GM19035 (cell line): ENCODE results near the gene SLC17A9.

ENCODE experiments used
- ATAC-seq: cut with Tn5 transposase; IDR thresholded peaks from one replicate; pipeline ENCODE4 v1.9.1; 2021; ENCODE audit not compliant: unreplicated experiment

Gene SLC17A9

DNA sequence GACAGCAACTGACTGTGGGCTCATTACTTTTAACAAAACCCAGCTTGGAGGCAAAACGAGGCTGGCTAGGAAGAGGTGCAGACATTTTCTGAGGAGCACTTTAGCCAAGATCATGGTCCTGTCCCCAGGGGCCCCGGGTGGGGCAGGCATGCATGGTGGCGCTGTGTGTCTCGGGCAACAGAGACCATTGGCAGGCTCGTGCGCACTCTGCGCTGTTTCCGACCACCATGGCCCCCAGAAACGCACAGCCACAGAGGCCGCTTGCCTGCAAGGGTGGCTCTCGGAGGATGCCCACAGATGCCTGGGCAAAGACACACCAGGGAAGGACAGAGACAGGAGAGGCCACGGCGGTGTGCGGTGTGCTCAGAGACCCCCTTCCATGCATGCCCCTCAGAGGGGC lies 47.5 kb downstream of the SLC17A9 start:
- no peak for ATAC-seq

DNA sequence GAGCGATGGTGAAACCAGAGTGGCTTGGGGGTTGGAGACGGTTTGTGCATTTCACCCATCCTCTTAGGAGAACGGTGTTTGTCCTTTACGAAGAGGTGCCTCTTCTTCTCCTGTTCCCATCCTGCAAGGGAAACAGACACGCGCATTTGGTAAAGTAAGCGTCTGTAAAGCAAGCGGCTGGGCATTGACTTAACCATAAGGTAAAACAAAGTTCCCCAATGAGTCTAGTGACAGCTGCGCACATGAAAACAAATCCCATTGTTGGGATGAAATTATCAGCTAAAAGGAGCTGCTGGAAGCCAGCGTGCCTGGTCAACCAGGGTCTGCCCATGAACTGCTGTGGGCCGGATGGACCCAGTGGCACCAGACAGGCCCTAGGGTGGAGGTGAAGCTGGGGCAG lies 48.4 kb downstream of the SLC17A9 start:
- no peak for ATAC-seq

DNA sequence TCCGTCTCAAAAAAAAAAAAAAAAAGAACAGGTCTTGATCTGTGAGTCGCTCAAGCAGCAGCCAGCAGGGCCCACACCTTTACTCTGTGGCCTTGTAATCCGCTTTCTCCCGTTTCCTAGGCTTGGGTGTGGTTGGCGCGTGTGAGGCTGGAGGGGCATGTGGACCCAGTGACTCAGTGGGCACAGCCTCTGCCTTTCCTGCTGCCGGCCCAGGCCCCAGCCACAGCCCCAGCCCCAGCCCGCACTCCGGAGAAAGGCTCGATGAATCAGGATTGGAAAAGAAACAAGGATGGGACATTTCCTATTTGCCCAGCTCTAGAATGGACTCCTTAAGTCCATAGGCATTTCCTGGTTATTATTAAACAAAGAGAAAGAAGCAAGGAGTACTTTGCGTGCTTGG lies 50.0 kb downstream of the SLC17A9 start:
- no peak for ATAC-seq

DNA sequence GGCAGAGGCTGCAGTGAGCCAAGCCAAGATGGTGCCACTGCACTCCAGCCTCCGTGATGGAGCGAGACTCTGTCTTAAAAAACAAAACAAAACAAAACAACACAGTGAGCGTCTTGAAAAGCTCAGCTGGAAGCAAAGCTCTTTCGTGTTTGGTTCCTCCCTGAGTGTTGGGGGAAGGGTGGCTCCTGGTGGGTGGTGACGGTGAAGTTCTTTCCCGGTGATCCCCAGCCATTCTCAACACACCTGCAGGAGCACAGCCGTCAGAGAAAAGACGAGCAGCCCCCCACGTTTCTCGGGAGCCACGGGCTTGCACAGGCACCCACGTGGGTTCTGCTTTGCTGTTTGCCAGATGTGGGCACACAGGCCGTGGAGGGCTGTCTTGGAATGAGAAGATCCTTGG lies 51.0 kb downstream of the SLC17A9 start:
- no peak for ATAC-seq

DNA sequence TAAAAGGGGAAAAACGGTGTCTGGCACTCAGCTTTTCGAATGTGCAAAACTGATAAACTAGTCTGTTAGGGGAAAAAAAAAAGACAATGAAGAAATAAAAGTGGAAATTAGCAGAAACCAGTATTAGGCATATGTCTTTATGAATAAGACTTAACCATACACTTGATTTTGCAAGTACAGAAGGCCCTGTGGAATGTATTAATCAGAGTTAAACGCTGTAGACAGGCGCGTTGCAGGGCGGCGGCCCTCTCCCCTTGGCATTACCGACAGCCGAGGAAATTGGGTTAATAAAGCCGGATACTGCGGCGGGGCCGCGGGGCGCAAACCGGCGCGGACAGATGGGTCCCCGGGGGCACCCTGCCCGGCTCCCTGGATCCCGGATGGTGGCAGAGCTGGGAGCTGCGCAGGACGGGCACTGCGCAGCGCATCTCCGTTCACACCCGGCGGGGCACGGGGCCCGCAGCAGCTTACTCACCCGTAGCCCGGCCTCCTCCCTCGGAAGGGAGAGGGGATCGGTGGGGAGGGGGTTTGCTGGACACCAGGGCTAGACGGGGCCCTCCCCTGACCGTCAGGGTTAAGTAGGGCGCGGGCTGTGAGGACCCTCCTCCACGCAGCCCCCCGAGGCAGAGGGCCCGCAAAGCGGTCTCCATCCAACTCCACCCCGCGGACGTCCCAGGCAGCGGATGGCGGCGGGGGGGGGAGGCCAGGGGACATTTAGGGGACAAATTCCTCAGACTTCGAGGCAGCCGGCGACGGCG lies 52.3 kb downstream of the SLC17A9 start:
- ATAC-seq: no peak

DNA sequence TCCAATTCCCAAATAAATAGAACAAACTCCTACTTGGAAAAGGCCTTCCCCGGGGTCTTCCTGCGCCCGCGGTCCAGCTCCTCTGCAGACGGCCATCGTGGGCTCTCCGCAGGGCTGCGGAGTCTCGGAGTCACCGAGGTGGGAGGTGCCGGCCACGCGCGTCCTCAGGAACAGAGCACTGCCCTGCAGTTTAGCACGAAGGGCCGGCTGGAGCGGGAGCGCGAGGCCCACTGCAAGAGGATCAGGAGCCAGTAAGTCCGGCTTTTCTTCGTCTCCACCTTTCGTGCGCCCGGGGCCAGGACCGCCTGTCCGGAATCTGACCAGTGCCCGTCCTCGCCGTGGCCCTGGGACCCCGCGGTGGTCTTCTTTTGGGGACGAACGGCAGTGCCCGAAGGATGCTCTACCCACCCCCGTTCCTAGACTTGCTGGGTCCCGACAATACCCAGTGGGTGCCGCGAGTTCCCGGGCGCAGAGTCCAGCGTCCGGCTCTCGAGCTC lies 52.9 kb downstream of the SLC17A9 start:
- ATAC-seq: no peak

DNA sequence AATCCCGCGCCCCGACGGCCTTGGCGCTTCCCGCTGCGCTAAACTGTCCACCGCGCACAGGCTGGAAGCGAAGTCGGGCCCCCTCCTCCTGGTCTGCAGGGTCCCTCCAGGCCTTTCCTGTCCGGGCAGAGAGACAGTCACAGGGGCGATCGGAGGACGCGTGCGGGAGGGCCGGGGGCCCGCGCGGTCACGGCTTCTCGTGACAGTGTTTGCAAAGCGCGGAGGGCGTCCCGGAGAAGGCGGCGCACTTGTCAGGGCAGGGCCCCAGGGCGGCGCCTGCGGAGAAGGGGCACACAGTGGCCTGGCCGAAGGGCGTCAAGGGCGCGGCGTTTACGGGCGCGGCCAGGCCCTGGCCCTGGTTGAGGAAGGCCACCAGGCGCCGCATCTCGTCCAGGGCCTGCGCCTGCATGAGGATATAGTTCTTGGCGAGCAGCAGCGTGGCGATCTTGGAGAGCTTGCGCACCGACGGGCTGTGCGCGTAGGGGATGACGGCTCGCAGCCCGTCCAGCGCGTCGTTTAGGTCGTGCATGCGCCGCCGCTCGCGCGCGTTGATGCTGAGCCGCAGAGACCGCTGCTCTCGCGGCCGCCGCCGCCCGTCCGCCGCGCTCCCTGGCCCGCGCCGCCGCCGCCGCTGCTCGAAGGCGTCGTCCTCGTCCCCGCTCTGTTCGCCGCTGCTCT lies 53.5 kb downstream of the SLC17A9 start:
- no peak for ATAC-seq

DNA sequence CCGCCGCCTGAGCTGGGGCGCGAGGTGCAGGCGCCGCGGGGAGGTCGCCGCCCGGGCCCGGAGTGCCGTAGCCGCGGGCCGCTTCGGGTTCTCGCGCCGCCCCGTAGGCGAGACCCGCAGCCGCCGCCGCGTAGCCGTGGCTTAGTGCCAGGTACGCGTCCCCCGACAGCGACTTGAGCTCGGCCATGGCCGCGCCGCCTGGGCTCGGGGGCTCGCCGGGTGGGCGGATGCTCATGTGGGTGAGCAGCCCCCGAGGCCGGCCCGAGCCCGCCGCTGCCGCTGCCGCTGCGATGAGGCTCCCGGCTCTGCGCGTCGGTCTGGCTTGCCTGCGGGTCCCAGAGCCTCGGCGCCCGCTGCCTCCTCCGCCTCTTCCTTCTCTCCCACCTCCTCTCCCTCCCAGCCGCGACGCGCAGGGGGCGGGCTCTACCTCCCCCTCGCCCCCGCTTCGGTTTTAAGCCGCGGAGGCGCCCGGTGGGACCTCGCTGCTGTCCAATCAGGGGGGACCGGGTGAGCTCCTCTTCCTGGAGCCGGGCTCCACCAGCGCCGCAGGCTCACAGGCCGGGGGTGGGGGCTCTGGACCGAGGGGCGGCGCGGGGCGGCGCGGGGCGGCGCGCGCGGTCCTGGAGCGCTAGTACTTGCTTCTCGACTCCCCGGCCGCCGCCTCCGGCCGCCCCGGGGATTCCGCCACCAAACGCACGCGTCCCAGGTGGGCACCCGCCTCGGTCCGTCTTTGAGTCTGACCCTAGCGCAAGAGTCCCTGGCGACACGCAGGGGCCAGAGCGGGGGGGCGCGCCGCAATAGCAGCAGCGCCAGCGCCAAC lies 54.2 kb downstream of the SLC17A9 start, which contains the start of gene BHLHE23:
Gene BHLHE23 (minus strand): TSS at position 425 of the 820 bp plus-strand sequence. CDS start 190 bp downstream, at position 235.
- ATAC-seq: no peak

DNA sequence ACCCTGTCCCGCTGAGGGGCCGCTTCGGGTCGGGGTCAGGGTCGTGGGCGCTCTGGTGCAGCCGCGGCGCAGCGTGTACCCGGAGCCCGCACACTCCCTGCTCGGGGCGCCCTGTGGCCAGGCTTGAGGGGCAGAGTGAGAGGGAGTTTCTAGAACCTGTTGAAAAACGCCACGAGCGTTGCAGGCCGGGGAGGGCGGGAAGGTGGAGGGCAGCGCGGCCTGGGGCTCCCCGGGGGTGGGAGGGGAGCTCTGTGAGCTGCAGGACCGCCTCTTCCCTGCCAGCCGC lies 54.8 kb downstream of the SLC17A9 start:
- ATAC-seq: no peak

DNA sequence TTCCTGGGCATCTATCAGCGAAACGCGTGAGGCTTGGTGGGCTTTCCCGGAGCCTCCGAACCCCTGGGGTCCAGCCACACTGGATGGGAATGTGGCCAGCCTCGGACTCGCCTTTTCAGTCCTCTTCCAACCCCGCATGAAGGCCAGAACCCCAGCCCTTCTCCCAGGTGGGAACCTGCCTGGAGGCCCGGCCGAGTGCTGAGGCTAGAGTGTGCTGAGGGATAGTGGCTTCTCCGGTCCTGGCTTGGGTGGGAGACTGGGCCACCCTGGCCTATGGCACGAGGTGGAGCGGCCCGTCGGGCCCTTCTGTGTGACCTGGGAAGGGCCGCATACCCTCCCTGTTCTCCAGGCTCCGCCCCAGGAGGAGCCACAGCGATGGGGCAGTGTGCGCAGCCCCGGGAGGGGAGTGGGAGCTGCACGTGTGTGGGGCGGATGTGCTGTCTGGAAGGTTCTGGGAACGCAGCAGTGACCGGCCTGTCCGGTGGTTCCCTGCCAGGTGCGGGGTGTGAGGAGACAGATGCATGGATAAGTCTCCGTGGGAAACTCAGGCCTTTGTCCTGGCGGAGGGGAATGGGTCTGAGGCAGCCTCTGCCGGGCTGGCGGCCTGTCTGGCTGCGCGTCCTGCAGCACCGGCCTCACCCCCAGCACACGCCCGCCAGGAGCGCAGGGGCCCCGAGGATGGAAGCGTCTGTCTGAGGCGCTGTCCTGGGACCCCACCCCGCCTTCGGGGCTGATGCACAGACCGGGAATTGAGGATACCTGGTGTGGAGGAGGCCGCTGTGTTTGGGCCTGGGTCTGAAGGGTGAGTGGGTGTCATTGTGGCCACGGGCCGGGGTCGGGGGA lies 55.4 kb downstream of the SLC17A9 start:
- ATAC-seq: no peak

DNA sequence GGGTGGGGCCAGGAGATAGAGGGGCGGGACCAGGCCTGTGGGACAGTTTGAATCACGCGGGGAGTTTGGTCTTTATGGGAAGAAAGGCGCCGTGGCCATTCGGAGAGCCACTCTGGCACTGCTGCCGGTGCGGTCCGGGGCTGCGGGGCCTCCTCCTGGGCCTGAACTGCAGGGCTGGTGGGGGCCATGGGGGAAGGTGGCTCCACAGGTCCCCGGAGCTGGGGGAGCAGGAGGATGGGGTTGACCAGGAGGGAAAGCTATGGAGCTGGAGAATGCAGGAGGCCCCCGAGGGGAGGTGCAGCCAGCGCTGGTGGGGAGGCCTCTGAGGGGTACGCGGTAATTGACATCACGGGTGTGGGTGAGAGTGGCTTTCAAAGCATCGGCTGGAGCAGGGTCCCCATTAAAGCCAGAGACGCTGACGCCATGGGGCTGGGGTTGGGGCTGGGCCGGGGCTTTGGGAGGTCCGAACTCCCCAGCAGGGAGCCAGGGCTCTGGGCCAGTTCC lies 56.1 kb downstream of the SLC17A9 start:
- ATAC-seq: no peak

DNA sequence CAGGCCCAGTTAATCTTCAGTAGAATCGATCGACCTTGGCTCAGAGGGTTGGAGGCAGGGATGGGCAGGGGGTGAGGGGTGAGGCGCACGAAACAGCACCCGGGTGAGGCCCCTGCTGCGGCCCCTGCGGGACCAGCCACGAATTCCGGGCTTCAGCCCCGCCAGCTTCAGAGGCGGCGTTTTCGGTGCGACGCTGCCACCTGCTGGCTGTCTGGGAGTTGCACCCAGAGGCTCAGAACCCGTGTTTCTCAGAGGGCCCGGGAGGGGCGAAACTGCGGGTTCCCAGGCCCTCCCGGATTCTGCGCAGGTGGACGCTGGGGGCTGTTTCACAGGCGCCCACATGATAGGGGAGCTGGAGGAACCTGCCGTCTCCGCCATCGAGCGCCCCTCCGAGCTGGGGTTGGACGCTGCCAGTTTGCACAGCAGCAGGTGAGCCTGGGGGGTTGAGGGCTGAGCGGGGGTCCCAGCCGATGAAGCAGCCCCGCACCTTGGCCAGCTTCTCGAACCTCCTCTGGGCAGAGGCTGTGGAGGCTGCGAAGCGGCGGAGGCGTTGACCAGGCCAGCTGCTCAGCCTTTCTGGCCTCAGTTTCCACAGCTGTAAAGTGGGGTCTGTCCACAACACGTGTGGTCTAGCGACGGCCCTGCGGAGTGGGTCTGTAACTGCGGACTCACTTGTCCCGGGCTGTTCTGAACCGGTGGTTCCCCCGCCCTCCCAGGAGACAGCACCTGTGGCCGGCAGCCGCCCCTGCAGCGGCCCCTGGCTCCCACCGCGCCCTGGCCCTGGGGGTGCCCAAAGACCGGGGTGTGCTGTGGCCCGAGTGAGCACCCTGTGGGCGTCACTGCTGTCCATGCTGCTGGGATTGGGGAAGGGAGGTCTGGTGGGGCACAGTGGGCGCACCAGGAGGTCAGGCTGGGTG lies 56.8 kb downstream of the SLC17A9 start:
- ATAC-seq: peak; percentile 50

DNA sequence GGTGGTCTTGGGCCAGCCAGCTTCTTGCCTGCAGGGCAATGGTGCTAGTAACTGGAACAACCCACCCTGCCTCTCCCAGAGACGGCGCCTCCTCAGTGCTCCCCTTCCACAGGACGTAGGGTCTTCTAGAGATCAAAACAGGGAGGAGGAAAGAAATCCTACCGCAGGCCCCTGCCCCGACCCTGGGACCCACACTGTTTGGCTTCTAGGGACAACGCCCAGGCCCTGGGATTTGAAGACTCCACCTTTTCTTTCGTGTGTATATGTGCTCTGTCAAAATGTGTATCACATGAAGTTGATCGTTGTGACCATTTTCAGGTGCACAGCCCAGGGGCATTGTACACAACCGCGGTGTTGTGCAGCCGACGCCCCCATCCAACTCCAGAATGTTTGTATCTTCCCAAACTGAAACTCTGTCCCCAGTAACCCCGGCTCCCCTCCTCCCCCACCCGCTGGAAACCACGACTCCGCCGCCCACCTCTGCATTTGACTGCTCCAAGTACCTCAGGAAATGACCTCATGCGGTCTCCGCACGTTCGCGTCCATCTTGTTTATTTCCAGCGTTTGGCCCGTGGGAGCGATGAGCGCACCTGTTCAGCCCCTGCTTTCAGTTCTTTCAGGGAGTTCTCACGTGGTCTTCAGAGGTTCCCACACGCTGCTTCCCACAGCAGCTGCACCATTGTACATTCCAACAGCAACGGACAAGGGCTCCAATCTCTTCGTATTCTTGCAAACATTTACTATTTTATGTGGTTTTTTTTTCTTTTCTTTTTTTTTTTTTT lies 57.7 kb downstream of the SLC17A9 start:
- peak; percentile 52 for ATAC-seq

DNA sequence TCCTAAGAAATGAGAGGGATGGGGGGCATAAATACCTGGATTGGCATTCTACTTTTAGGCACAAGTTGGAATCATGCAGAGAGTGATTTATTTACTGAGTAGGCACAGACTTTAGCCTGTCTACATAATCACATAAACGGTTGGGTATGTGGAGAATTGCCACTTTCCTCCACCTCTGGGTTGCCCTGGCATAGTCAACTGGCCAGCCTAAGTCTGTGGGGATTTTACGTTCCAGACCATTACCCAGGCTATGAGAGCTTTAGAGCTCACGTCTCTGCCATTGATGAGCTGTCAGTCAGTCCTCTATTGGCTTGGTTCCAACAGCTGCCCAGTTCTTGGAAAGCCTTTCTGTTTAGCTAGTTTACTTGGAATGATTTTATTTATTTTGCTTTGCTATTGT lies 59.3 kb downstream of the SLC17A9 start:
- ATAC-seq: no peak

DNA sequence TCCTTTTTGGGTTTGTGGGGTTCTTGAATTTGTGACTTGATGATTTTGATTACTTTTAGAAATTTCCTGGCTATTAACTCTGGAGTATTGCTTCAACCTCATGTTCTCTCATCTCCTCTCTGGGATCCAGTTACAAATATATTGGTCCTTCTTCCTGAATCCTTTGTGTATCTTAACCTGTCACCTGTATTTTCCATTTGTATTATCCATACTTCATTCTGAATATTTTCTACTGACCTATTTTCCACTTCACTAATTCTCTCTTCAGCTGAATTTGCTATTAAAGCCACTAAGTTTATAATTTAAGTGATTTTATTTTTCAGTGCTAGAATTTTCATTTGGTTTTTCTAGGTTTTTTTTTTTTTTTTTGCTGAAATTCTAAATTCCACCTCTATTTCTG lies 60.7 kb downstream of the SLC17A9 start:
- ATAC-seq: no peak

DNA sequence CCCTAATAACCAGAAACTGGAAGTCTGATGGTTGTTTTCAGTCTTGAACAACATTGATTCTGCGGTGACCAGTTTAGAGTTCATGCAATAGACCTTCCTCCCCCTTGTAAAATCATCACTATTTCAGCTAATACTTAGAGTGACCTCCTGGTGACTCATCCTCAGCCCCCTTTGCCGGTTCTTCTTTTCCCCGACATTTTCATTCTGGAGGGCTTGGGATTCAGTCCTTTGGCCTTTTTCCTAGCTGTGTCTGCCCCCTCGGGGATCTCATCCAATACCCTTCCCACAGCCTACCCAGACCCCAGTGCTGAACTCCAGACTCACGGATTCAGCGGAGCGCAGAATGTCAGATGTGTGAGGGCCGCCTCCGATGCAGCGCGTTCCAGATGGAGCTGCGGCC lies 61.8 kb downstream of the SLC17A9 start:
- ATAC-seq: no peak

DNA sequence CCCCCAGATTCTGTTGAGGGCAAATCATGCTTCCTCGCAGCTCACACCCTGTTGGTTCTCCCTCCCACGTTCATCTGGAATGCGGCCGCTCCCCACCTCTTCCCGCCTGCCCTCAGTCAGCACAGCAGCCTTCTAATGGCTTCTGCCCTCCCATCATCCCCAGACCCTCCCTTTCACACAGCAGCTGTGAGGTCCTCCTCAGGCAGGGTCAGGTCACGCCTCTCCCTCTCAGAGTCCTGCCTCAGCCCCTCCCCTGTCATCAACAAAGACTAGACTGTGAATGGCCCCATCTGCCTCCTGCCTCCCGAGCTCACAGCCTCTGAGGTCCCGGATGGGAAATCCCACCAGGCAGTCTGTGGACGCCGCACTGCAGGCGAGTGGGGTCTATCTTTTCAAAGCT lies 62.2 kb downstream of the SLC17A9 start:
- ATAC-seq: no peak

DNA sequence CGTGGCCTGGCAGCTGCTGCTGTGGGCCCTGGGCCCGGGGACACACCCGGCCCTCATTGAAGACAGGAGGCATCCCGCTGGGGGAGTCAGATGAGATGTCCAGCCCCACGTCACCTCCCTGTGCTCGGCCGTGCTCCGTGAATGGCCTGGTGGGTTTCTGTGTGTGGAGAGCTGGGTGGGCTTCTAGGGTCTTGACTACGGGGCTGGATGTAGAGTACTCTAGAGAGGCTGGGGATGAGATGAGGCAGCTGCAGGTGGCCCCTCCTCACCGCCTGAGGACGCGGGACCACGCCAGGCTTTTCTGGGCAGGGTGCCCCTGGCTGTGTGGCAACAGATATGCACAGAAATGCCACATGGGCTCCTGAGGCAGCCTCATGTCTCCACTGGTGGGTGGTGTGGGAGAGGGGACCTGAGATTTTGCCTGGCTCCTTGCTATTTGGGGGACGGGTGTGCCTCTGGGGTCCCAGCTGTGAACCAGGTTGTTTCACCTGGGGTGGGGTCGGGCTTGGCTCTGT lies 62.7 kb downstream of the SLC17A9 start:
- ATAC-seq: no peak
